Neural cell (in vitro differentiated cells): Measurements from ENCODE around the gene UMODL1. TPM values are rescaled to one million over a fixed set of nuclear protein-coding genes. Genes with fewer than 3 reads are reported as not detected.

ENCODE experiments used
- polyA plus RNA-seq: library from polyadenylated mRNA; depleted of rRNA; stranded (reverse); fragments of >200 nt; gene quantifications from 2 replicates; pipeline ENCODE4 v1.2.3, GENCODE V29; 2014

Gene UMODL1
- polyA plus RNA-seq, 1 donor from 2014 or later = 0.11 TPM

Other genes with a start within 250 kb of the UMODL1 start
- 4.1 and 5.6 TPM in 2 replicates for gene PRDM15, start 192.0 kb upstream of the UMODL1 start, polyA plus RNA-seq
- gene C2CD2, start 117.3 kb upstream of the UMODL1 start, polyA plus RNA-seq = 0.88 and 1.5 TPM in 2 replicates
- 6.4 and 8.0 TPM in 2 replicates for gene ZBTB21, start 61.0 kb upstream of the UMODL1 start, polyA plus RNA-seq
- gene ABCG1, start 147.8 kb downstream of the UMODL1 start, polyA plus RNA-seq = 14.2 and 17.1 TPM in 2 replicates
- gene TFF3, start 244.1 kb downstream of the UMODL1 start, polyA plus RNA-seq = not detected in 2 replicates